Activated naive CD8-positive, alpha-beta T cell (primary cell): ENCODE data around the gene SAMD1.
"Not testable (repeated sequence)": the region's sequence is repeated elsewhere in the genome, so short reads cannot be mapped to it uniquely, and the experiment has no call there.

ENCODE experiments used
- H3K27ac Mint-ChIP-seq: one replicate; pipeline ENCODE4 v1.8.0; 2021; ENCODE audit warnings: mixed read lengths
- H3K27me3 Mint-ChIP-seq: one replicate; pipeline ENCODE4 v1.8.0; 2021; ENCODE audit warnings: mixed read lengths
- H3K36me3 Mint-ChIP-seq: one replicate; pipeline ENCODE4 v1.8.0; 2021; ENCODE audit warnings: mixed read lengths
- H3K4me1 Mint-ChIP-seq: one replicate; pipeline ENCODE4 v1.8.0; 2021; ENCODE audit warnings: low read depth, mixed read lengths
- H3K4me3 Mint-ChIP-seq: one replicate; pipeline ENCODE4 v1.8.0; 2021; ENCODE audit warnings: mild to moderate bottlenecking, mixed read lengths
- H3K9me3 Mint-ChIP-seq: one replicate; pipeline ENCODE4 v1.8.0; 2021; ENCODE audit warnings: low read depth, mixed read lengths

The SAMD1 gene

GRCh38 chr19:14050961-14051360 is 39.6 kb downstream of the SAMD1 start:
- not testable (repeated sequence) for H3K27ac Mint-ChIP-seq, H3K9me3 Mint-ChIP-seq, H3K36me3 Mint-ChIP-seq, H3K4me1 Mint-ChIP-seq, H3K4me3 Mint-ChIP-seq, H3K27me3 Mint-ChIP-seq

DNA sequence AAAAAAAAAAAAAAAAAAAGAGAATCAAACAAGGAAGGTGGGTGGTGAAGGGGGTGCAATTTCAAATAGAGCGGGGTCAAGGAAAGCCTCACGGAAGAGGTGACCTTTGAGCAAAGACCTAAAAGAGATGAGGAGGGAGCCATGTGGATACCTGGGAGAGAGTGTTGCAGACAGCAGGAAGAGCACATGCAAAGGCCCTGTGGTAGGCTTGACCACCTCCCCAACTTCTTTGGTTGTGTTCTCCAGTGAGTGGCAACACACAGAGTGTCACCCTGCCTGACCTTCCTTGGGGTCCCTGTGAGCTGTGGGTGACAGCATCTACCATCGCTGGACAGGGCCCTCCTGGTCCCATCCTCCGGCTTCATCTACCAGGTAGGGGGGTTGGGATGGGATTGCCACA is 40.0 kb downstream of the SAMD1 start:
- Mint-ChIP-seq H3K4me3 (no peak overlapping the region), H3K27ac (no peak overlapping the region), H3K36me3 (peaks cover 5% of the 10 kb centered on the region), H3K9me3 (no peaks in the 10 kb centered on the region), H3K27me3 (no peaks in the 10 kb centered on the region), H3K4me1 (peaks cover 10% of the 10 kb centered on the region)

- Mint-ChIP-seq H3K27ac (peak overlapping the region; percentile 28), H3K9me3 (no peaks in the 10 kb centered on the region), H3K4me3 (no peak overlapping the region), H3K27me3 (no peaks in the 10 kb centered on the region), H3K4me1 (peaks cover 9% of the 10 kb centered on the region), H3K36me3 (peaks cover 5% of the 10 kb centered on the region)
These were observed 42.0 kb downstream of the SAMD1 start for GRCh38 chr19:14048443-14049153.

DNA sequence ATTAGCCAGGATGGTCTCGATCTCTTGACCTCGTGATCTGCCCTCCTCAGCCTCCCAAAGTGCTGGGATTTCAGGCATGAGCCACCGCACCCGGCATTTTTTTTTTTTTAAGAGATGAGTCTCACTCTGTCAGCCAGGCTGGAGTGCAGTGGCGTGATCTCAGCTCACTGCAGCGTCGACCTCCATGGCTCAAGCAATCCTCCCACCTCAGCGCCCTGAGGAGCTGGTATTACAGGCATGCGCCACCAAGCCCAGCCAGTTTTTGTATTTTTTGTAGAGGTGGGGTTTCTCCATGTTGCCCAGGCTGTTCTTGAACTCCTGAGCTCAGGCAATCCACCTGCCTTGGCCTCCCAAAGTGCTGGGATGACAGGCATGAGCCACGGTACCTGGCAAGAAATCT is 42.7 kb downstream of the SAMD1 start:
- H3K36me3 Mint-ChIP-seq, H3K27ac Mint-ChIP-seq, H3K27me3 Mint-ChIP-seq, H3K9me3 Mint-ChIP-seq, H3K4me3 Mint-ChIP-seq: not testable (repeated sequence)
- peaks cover 10% of the 10 kb centered on the region for H3K4me1 Mint-ChIP-seq

GRCh38 chr19:14042659-14043608 is 47.6 kb downstream of the SAMD1 start:
- H3K4me3 Mint-ChIP-seq, H3K27me3 Mint-ChIP-seq, H3K9me3 Mint-ChIP-seq, H3K36me3 Mint-ChIP-seq, H3K4me1 Mint-ChIP-seq: not testable (repeated sequence)
- H3K27ac Mint-ChIP-seq: peak overlapping the region; percentile 64

DNA sequence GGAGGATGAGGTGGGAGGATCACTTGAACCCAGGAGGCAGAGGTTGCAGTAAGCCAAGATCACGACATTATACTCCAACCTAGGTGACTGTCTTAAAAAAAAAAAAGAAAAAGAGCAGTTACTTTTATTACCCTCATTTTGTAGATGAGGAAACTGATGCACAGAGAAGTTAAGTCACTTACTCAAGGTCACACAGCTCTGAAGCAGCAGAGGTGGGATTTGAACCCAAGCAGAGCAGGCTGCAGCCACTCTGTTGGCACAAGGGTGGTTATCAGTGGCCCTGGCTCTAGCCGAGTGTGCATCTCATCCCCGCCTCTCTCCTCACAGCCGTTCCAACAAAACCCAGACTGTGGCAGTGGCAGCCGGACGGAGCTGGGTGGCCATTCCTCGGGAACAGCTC is 51.4 kb downstream of the SAMD1 start:
- peaks cover 2% of the 10 kb centered on the region for H3K36me3 Mint-ChIP-seq
- H3K27me3 Mint-ChIP-seq: no peaks in the 10 kb centered on the region
- peaks cover 14% of the 10 kb centered on the region for H3K4me1 Mint-ChIP-seq
- no peak overlapping the region for H3K4me3 Mint-ChIP-seq
- H3K9me3 Mint-ChIP-seq: no peaks in the 10 kb centered on the region
- no peak overlapping the region for H3K27ac Mint-ChIP-seq
